Measurements from ENCODE around the gene CABLES2. TPM values are rescaled to one million over a fixed set of nuclear protein-coding genes. Genes with fewer than 3 reads are reported as not detected.

The CABLES2 gene
- total and polyA plus RNA-seq, 10 of the 15 experiments (the other 5 are each of a cell fraction or from before 2014, with no cell fraction given): 2.2 to 14.9 (median 5.3) TPM

DNA sequence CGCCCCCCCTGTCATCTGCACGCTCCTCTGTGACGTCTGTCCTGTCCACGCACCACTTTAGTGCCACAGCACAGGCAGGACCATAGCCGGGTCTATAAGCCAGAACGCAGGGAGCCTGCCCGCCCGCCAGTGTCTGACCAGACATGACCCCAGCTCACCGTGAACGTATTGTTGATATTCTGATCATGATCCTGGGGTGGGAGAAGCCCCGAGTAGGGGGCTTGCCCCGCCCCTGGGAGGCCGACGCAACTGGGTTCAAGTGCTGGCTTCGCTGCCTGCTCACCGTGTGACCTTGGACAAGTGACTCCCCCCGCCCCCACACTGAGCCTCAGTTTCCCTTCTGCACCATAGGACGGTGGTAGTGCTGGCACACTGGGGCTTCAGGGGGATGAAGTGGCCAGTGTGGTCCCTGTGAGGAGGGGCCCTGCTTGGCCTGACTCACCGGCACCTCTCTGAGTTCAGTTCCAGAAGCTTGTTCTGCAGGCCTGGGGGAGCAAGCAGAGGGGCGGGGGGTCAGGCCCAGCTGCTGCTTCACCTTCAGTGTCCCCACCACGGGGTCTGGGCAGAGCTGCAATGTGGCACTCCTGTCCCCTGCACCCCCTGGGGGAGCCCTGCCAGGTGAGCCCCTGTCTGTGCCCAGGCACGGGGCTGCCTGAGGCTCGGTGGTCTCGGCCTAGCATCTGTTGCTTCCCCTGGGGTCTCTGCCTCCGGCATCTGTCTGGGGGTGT, 11.1 kb upstream of the CABLES2 start:
- 46% methylated on average over 25 of the region's 25 CpGs for WGBS (ENCODE audit: insufficient coverage, insufficient replicate concordance, low lambda C conversion rate, missing lambda C conversion rate)
- DNase-seq (ENCODE audit: low read depth, low spot score) (no peak), ATAC-seq (no peak), FAIRE-seq (no peak)
- no peaks in the 10 kb centered on the region for H3K79me2 ChIP-seq (ENCODE audit: control insufficient read depth, insufficient read depth, low read length)
- H3K4me1 ChIP-seq (ENCODE audit: control insufficient read depth, insufficient read depth, low read length): no peaks in the 10 kb centered on the region
- H3K27ac ChIP-seq (ENCODE audit: control insufficient read depth, insufficient read depth): no peak overlapping the region
- H3K4me2 ChIP-seq (ENCODE audit: control insufficient read depth, insufficient read depth): no peak overlapping the region
- SMC1A ChIA-PET (ENCODE audit: uncharacterized antibody, unreplicated experiment): no interaction called here
- no peak overlapping the region for H3K9ac ChIP-seq (ENCODE audit: control insufficient read depth, insufficient read depth, low read length)
- no peak for TF ChIP-seq SIN3A (IDR thresholded peaks at IDR 0.05; ENCODE audit: low read depth, low read length)
- TF ChIP-seq SMAD5 (IDR thresholded peaks at IDR 0.05; ENCODE audit: low read depth): no peak
- in situ Hi-C loops (cut with MboI) (no loop called here), intact Hi-C loops (cut with micrococcal nuclease; ENCODE audit: unreplicated experiment) (no loop called here)
- no peak overlapping the region for H3K4me3 ChIP-seq
- POLR2A ChIA-PET: no interaction called here
- RAD21 ChIA-PET (ENCODE audit: unreplicated experiment): no interaction called here
- H4K20me1 ChIP-seq (ENCODE audit: control insufficient read depth, insufficient read depth): no peaks in the 10 kb centered on the region
- CTCF ChIA-PET: interaction anchor here (1.0 kb wide), 1 partner anchor 199 kb away, joined by 3 read pairs; no protein-coding TSS in a partner anchor
- H3K9me3 ChIP-seq (replicated peaks; ENCODE audit: control insufficient read depth, insufficient read depth, low read length): no peaks in the 10 kb centered on the region
- H3K36me3 ChIP-seq (ENCODE audit: control insufficient read depth in 2 of 2, insufficient read depth in 2 of 2, low read length in 1 of 2): no peaks in the 10 kb centered on the region
- no TSS peak for BruUV-seq (replicated peaks)
- no peak overlapping the region for H2AFZ ChIP-seq (ENCODE audit: control insufficient read depth, low read depth, low read length)
- no peaks in the 10 kb centered on the region; a peak in 1 of 4 replicates for H3K27me3 ChIP-seq (replicated peaks in 1 of 2; ENCODE audit: control insufficient read depth in 2 of 2, insufficient read depth in 2 of 2, low read length in 1 of 2)

- in situ Hi-C loops (cut with MboI): no loop called here
- intact Hi-C loops (cut with micrococcal nuclease; ENCODE audit: unreplicated experiment): no loop called here
- RAD21 ChIA-PET (ENCODE audit: unreplicated experiment): no interaction called here
- CTCF ChIA-PET: no interaction called here
- TF ChIP-seq, protein P1, sequence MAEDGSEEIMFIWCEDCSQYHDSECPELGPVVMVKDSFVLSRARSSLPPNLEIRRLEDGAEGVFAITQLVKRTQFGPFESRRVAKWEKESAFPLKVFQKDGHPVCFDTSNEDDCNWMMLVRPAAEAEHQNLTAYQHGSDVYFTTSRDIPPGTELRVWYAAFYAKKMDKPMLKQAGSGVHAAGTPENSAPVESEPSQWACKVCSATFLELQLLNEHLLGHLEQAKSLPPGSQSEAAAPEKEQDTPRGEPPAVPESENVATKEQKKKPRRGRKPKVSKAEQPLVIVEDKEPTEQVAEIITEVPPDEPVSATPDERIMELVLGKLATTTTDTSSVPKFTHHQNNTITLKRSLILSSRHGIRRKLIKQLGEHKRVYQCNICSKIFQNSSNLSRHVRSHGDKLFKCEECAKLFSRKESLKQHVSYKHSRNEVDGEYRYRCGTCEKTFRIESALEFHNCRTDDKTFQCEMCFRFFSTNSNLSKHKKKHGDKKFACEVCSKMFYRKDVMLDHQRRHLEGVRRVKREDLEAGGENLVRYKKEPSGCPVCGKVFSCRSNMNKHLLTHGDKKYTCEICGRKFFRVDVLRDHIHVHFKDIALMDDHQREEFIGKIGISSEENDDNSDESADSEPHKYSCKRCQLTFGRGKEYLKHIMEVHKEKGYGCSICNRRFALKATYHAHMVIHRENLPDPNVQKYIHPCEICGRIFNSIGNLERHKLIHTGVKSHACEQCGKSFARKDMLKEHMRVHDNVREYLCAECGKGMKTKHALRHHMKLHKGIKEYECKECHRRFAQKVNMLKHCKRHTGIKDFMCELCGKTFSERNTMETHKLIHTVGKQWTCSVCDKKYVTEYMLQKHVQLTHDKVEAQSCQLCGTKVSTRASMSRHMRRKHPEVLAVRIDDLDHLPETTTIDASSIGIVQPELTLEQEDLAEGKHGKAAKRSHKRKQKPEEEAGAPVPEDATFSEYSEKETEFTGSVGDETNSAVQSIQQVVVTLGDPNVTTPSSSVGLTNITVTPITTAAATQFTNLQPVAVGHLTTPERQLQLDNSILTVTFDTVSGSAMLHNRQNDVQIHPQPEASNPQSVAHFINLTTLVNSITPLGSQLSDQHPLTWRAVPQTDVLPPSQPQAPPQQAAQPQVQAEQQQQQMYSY (CRISPR knock-in tag; IDR thresholded peaks at IDR 0.05): no peak
- TF ChIP-seq SMAD5 (IDR thresholded peaks at IDR 0.05; ENCODE audit: low read depth): no peak
- TF ChIP-seq HSF1 (IDR thresholded peaks at IDR 0.05; ENCODE audit: low read depth, low read length): no peak
- no peak overlapping the region for H3K4me3 ChIP-seq
- POLR2A ChIA-PET: no interaction called here
- ATAC-seq: no peak
- no peaks in the 10 kb centered on the region for H3K9me3 ChIP-seq (replicated peaks; ENCODE audit: control insufficient read depth, insufficient read depth, low read length)
- no peak overlapping the region for H3K4me2 ChIP-seq (ENCODE audit: control insufficient read depth, insufficient read depth)
- no peak overlapping the region for H3K27ac ChIP-seq (ENCODE audit: control insufficient read depth, insufficient read depth)
- no peaks in the 10 kb centered on the region for H3K27me3 ChIP-seq (replicated peaks in 1 of 2; ENCODE audit: control insufficient read depth in 2 of 2, insufficient read depth in 2 of 2, low read length in 1 of 2)
- no peaks in the 10 kb centered on the region for H3K36me3 ChIP-seq (ENCODE audit: control insufficient read depth in 2 of 2, insufficient read depth in 2 of 2, low read length in 1 of 2)
- H3K79me2 ChIP-seq (ENCODE audit: control insufficient read depth, insufficient read depth, low read length): no peaks in the 10 kb centered on the region
- 42% methylated on average over 38 of the region's 43 CpGs for WGBS (ENCODE audit: insufficient coverage, insufficient replicate concordance, low lambda C conversion rate, missing lambda C conversion rate)
- H2AFZ ChIP-seq (ENCODE audit: control insufficient read depth, low read depth, low read length): no peak overlapping the region
- no peak for FAIRE-seq
- no peaks in the 10 kb centered on the region for H4K20me1 ChIP-seq (ENCODE audit: control insufficient read depth, insufficient read depth)
- SMC1A ChIA-PET (ENCODE audit: uncharacterized antibody, unreplicated experiment): no interaction called here
- BruUV-seq (replicated peaks): no TSS peak
- H3K4me1 ChIP-seq (ENCODE audit: control insufficient read depth, insufficient read depth, low read length): no peaks in the 10 kb centered on the region
- DNase-seq (ENCODE audit: low read depth, low spot score): no peak
- H3K9ac ChIP-seq (ENCODE audit: control insufficient read depth, insufficient read depth, low read length): no peak overlapping the region
Measured at GRCh38 chr20:62416651-62417637, 9.9 kb upstream of the CABLES2 start.
